ENCODE data around the gene NIN. TPM values are rescaled to one million over a fixed set of nuclear protein-coding genes. Genes with fewer than 3 reads are reported as not detected.

The NIN gene
- total RNA-seq, 6 experiments from 2014 or later = 43.7 to 66.3 (median 57.4) TPM

GRCh38 chr14:50839048-50839447, 8.1 kb upstream of the NIN start:
- Mint-ChIP-seq H3K27me3 (ENCODE audit: insufficient read depth) (no peaks in the 10 kb centered on the region), H3K4me3 (no peak overlapping the region), H3K9me3 (no peaks in the 10 kb centered on the region), H3K4me1 (ENCODE audit: low read depth) (peaks cover 32% of the 10 kb centered on the region), H3K36me3 (ENCODE audit: low read depth) (no peaks in the 10 kb centered on the region), H3K27ac (no peak overlapping the region)
- TF ChIP-seq CTCF (IDR thresholded peaks at IDR 0.05) = no peak
- no peak for DNase-seq

GRCh38 chr14:50837850-50838470, 7.0 kb upstream of the NIN start:
- H3K27ac Mint-ChIP-seq = no peak overlapping the region
- DNase-seq = no peak
- H3K4me1 Mint-ChIP-seq (ENCODE audit: low read depth) = peaks cover 29% of the 10 kb centered on the region
- no peak overlapping the region for H3K4me3 Mint-ChIP-seq
- H3K36me3 Mint-ChIP-seq (ENCODE audit: low read depth) = no peaks in the 10 kb centered on the region
- no peak for TF ChIP-seq CTCF (IDR thresholded peaks at IDR 0.05)
- H3K9me3 Mint-ChIP-seq = no peaks in the 10 kb centered on the region
- no peaks in the 10 kb centered on the region for H3K27me3 Mint-ChIP-seq (ENCODE audit: insufficient read depth)

DNA sequence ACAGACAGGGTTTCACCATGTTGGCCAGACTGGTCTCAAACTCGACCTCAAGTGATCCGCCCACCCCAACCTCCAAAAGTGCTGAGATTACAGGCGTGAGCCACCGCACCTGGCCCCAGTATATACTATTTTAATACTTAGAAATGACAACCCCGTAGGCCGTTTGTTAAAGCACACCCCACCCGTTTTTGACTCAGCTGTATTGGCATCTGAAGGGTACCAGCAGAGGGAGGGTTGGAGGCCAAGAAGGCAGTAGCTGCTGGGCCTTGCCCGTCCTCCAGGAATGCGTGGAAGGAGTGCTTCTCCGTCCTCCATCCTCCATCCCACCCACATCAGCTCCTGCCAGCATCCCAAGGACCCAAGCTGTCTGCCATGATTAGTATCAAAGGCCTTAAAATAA, 6.3 kb upstream of the NIN start:
- Mint-ChIP-seq H3K27me3 (ENCODE audit: insufficient read depth) (no peaks in the 10 kb centered on the region), H3K4me1 (ENCODE audit: low read depth) (peaks cover 29% of the 10 kb centered on the region), H3K27ac (no peak overlapping the region), H3K36me3 (ENCODE audit: low read depth) (no peaks in the 10 kb centered on the region), H3K9me3 (no peaks in the 10 kb centered on the region), H3K4me3 (no peak overlapping the region)
- no peak for TF ChIP-seq CTCF (IDR thresholded peaks at IDR 0.05)
- no peak for DNase-seq

- no peak for TF ChIP-seq CTCF (IDR thresholded peaks at IDR 0.05)
- Mint-ChIP-seq H3K27me3 (ENCODE audit: insufficient read depth) (no peaks in the 10 kb centered on the region), H3K36me3 (ENCODE audit: low read depth) (no peaks in the 10 kb centered on the region), H3K27ac (0 out of 2 replicates have a peak overlapping the region, but pooled peaks have one; percentile 14), H3K4me3 (no peak overlapping the region), H3K4me1 (ENCODE audit: low read depth) (peaks cover 37% of the 10 kb centered on the region), H3K9me3 (no peaks in the 10 kb centered on the region)
- peak; percentile 57 for DNase-seq
Measured at GRCh38 chr14:50836515-50836914, 5.6 kb upstream of the NIN start.

GRCh38 chr14:50835280-50835679, 4.3 kb upstream of the NIN start:
- no peak for TF ChIP-seq CTCF (IDR thresholded peaks at IDR 0.05)
- Mint-ChIP-seq H3K27me3 (ENCODE audit: insufficient read depth) (peaks cover 2% of the 10 kb centered on the region; the same call in 1 of the 2 replicates), H3K4me1 (ENCODE audit: low read depth) (peaks cover 39% of the 10 kb centered on the region), H3K27ac (no peak overlapping the region), H3K4me3 (no peak overlapping the region), H3K9me3 (no peaks in the 10 kb centered on the region), H3K36me3 (ENCODE audit: low read depth) (no peaks in the 10 kb centered on the region)
- DNase-seq = no peak
